Left ventricle myocardium inferior (tissue), 1 donor: Measurements from ENCODE around the gene BARX2. TPM values are rescaled to one million over a fixed set of nuclear protein-coding genes. Genes with fewer than 3 reads are reported as not detected.

Source experiments
- DNase-seq: peaks from one replicate; pipeline ENCODE4 v3.0.0-alpha.2; 2020
- H3K27ac ChIP-seq: fragments of 200-600 bp; replicated peaks from 2 replicates; pipeline ENCODE4 v1.8.0; 2021
- H3K27me3 ChIP-seq: fragments of 200-600 bp; 2 replicates; pipeline ENCODE4 v1.8.0; 2021; ENCODE audit warnings: low read depth
- H3K36me3 ChIP-seq: fragments of 200-600 bp; 2 replicates; pipeline ENCODE4 v1.8.0; 2021
- H3K4me1 ChIP-seq: fragments of 200-600 bp; 2 replicates; pipeline ENCODE4 v1.8.0; 2021
- H3K4me3 ChIP-seq: fragments of 200-600 bp; 2 replicates; pipeline ENCODE4 v1.8.0; 2021; ENCODE audit warnings: mild to moderate bottlenecking, moderate library complexity
- H3K9me3 ChIP-seq: fragments of 200-600 bp; replicated peaks from 2 replicates; pipeline ENCODE4 v1.8.0; 2021
- CTCF ChIP-seq: fragments of 200-600 bp; IDR thresholded peaks from 2 replicates; pipeline ENCODE4 v1.8.0; 2021; ENCODE audit warnings: antibody characterized with exemption, mild to moderate bottlenecking, borderline replicate concordance
- intact Hi-C: fragments of 100-400 bp; cut with micrococcal nuclease; formaldehyde crosslinking; loops from one replicate; pipeline ENCODE4 v1.11.0; 2022
- total RNA-seq: library from RNA; stranded (reverse); fragmentation: NEBNext Ultra II Directional; extraction: Animal tissue kit (Norgen Biotek cat#: 25700); gene quantifications from one replicate; pipeline ENCODE4 v1.2.1, GENCODE V29; 2021
- donor health status: DM: no; HTN: yes; CAD: no; lungs with severe emphysema.

Gene BARX2
- total RNA-seq, 1 donor from 2014 or later = not detected

GRCh38 chr11:129458278-129458677 lies 82.6 kb downstream of the BARX2 start:
- no peaks in the 10 kb centered on the region for H3K4me1 ChIP-seq
- no peak for TF ChIP-seq CTCF

GRCh38 chr11:129458756-129459535 lies 83.3 kb downstream of the BARX2 start:
- Histone ChIP-seq H3K9me3 (peaks cover 6% of the 10 kb centered on the region), H3K27ac (no peak overlapping the region), H3K27me3 (peaks cover 22% of the 10 kb centered on the region), H3K4me1 (no peaks in the 10 kb centered on the region), H3K36me3 (no peaks in the 10 kb centered on the region), H3K4me3 (no peak overlapping the region)
- no peak for TF ChIP-seq CTCF
- intact Hi-C loops = no loop called here
- no peak for DNase-seq

More at GRCh38 chr11:129458278-129458677, 82.6 kb downstream of the BARX2 start:
- intact Hi-C loops = no loop called here
- Histone ChIP-seq H3K27ac (no peak overlapping the region), H3K27me3 (peaks cover 22% of the 10 kb centered on the region), H3K4me3 (no peak overlapping the region), H3K36me3 (no peaks in the 10 kb centered on the region), H3K9me3 (peaks cover 3% of the 10 kb centered on the region)
- no peak for DNase-seq

GRCh38 chr11:129460714-129461113 lies 85.1 kb downstream of the BARX2 start:
- H3K27me3 ChIP-seq = peaks cover 18% of the 10 kb centered on the region
- DNase-seq = no peak
- H3K4me1 ChIP-seq = no peaks in the 10 kb centered on the region
- H3K4me3 ChIP-seq = no peak overlapping the region
- H3K36me3 ChIP-seq = no peaks in the 10 kb centered on the region
- H3K27ac ChIP-seq = no peak overlapping the region
- no peak for TF ChIP-seq CTCF
- H3K9me3 ChIP-seq = peaks cover 6% of the 10 kb centered on the region
- intact Hi-C loops = no loop called here

- DNase-seq = no peak
- Histone ChIP-seq H3K36me3 (no peaks in the 10 kb centered on the region), H3K9me3 (peaks cover 20% of the 10 kb centered on the region), H3K4me3 (no peak overlapping the region), H3K27me3 (no peaks in the 10 kb centered on the region), H3K27ac (no peak overlapping the region), H3K4me1 (no peaks in the 10 kb centered on the region)
- no peak for TF ChIP-seq CTCF
- intact Hi-C loops = no loop called here
These were observed 108.4 kb downstream of the BARX2 start for GRCh38 chr11:129484068-129484467.

GRCh38 chr11:129489249-129489648 lies 113.6 kb downstream of the BARX2 start:
- Histone ChIP-seq H3K36me3 (no peaks in the 10 kb centered on the region), H3K27me3 (no peaks in the 10 kb centered on the region)

More at GRCh38 chr11:129489249-129489648, 113.6 kb downstream of the BARX2 start:
- no peak overlapping the region for H3K27ac ChIP-seq
- H3K4me3 ChIP-seq = no peak overlapping the region
- TF ChIP-seq CTCF = no peak
- intact Hi-C loops = no loop called here
- H3K4me1 ChIP-seq = no peaks in the 10 kb centered on the region
- peaks cover 20% of the 10 kb centered on the region for H3K9me3 ChIP-seq
- no peak for DNase-seq
